Kidney (tissue), 14 donors: ENCODE results near the gene RAB40B. TPM values are rescaled to one million over a fixed set of nuclear protein-coding genes. Genes with fewer than 3 reads are reported as not detected.

Experiments used
- DNase-seq, 5 donors: peaks; one replicate each; pipeline ENCODE4 v3.0.0-alpha.2; 2013 to 2020
- FAIRE-seq: peaks from 2 replicates; lab custom pipeline; 2012; peaks lifted over from hg19 to GRCh38; lab: Jason Lieb, UNC
- H3K27ac ChIP-seq, 2 donors: one replicate each; pipeline ENCODE4 v1.7.0; 2013; ENCODE audit warnings: low read depth in 2 of 2, low read length in 2 of 2, inconsistent platforms in 1 of 2
- H3K27me3 ChIP-seq: one replicate; pipeline ENCODE4 v1.7.1; 2013; ENCODE audit warnings: low read length, inconsistent platforms; ENCODE audit not compliant: control insufficient read depth, insufficient read depth
- H3K36me3 ChIP-seq, 3 donors: one replicate each; pipeline versions ENCODE4 v1.7.0 to v1.7.1; 2013; ENCODE audit warnings: low read length in 3 of 3, control low read depth in 1 of 3, inconsistent platforms in 1 of 3; ENCODE audit not compliant: insufficient read depth in 3 of 3, control insufficient read depth in 2 of 3
- H3K4me1 ChIP-seq, 3 donors: one replicate each; pipeline versions ENCODE4 v1.7.0 to v1.7.1; 2013; ENCODE audit warnings: low read length in 3 of 3, inconsistent platforms in 1 of 3, low read depth in 1 of 3; ENCODE audit not compliant: control insufficient read depth in 2 of 3, insufficient read depth in 2 of 3
- H3K4me3 ChIP-seq, 3 donors: one replicate each; pipeline versions ENCODE4 v1.7.0 to v1.8.1; 2013; ENCODE audit warnings: low read length in 3 of 3, control low read depth in 1 of 3, inconsistent platforms in 1 of 3
- H3K9ac ChIP-seq, 3 donors: one replicate each; pipeline versions ENCODE4 v1.7.0 to v1.7.1; 2013; ENCODE audit warnings: low read length in 3 of 3, control low read depth in 1 of 3, inconsistent platforms in 1 of 3
- H3K9me3 ChIP-seq, 3 donors: one replicate each; pipeline versions ENCODE4 v1.7.0 to v1.7.1; 2013; ENCODE audit warnings: low read length in 3 of 3, control low read depth in 1 of 3, inconsistent platforms in 1 of 3; ENCODE audit not compliant: control insufficient read depth in 2 of 3, insufficient read depth in 1 of 3
- CTCF ChIP-seq: IDR thresholded peaks from 3 replicates; pipeline ENCODE4 v1.5.1; 2012; ENCODE audit warnings: mild to moderate bottlenecking, moderate library complexity, borderline replicate concordance; ENCODE audit not compliant: insufficient read depth; ENCODE audit errors: extremely low read depth
- intact Hi-C: fragments of 100-400 bp; cut with DNase I; formaldehyde crosslinking; loops from one replicate; pipeline ENCODE4 v1.11.1; 2022
- polyA plus RNA-seq: library from polyadenylated mRNA; stranded (reverse); fragments of 350-450 nt; fragmentation: Illumina TruSeq; extraction: RNeasy Lipid Tissue Mini Kit (QIAGEN cat#74804); gene quantifications from one replicate; pipeline ENCODE4 v1.2.3, GENCODE V29; 2014; ENCODE audit warnings: low read depth, low replicate concordance; ENCODE audit not compliant: insufficient read depth
- total RNA-seq: library from RNA; stranded (reverse); fragmentation: NEBNext Ultra II Directional; extraction: Animal tissue kit (Norgen Biotek cat#: 25700); gene quantifications from one replicate; pipeline ENCODE4 v1.2.1, GENCODE V29; 2021
- donor health status: control.
- donor health status: control.
- donor health status: control.
- donor health status: control.
- donor health status: control.
- donor health status: DM: yes; HTN: yes; CAD: no.
- donor health status: Normal renal cell carcinoma (clear cell type).

The RAB40B gene
- total and polyA plus RNA-seq, 2 donors from 2014 or later, result 21.7 to 36.1 TPM

- Histone ChIP-seq H3K9me3 (no peaks in the 10 kb centered on the region), H3K4me3 (no peak overlapping the region), H3K36me3 (peaks cover 10 to 39% (median 20%) of the 10 kb centered on the region in 3 donors), H3K27me3 (no peaks in the 10 kb centered on the region), H3K4me1 (no peaks in the 10 kb centered on the region), H3K9ac (no peak overlapping the region), H3K27ac (no peak overlapping the region)
- DNase-seq (no peak), FAIRE-seq (no peak)
- intact Hi-C loops, result no loop called here
- TF ChIP-seq CTCF, result no peak
Measured at GRCh38 chr17:82623707-82624106, 74.8 kb downstream of the RAB40B start.

GRCh38 chr17:82619641-82620040 is 78.9 kb downstream of the RAB40B start:
- Histone ChIP-seq H3K9ac (no peak overlapping the region), H3K27me3 (no peaks in the 10 kb centered on the region), H3K9me3 (no peaks in the 10 kb centered on the region), H3K4me1 (no peaks in the 10 kb centered on the region), H3K27ac (no peak overlapping the region), H3K36me3 (peaks cover 7 to 42% (median 29%) of the 10 kb centered on the region in 3 donors), H3K4me3 (no peak overlapping the region)
- DNase-seq (peak in 1 of 5 donors; percentile 54), FAIRE-seq (no peak)
- no peak for TF ChIP-seq CTCF
- intact Hi-C loops, result no loop called here

- peaks cover 7 to 42% (median 29%) of the 10 kb centered on the region in 3 donors for H3K36me3 ChIP-seq
- no peak overlapping the region for H3K9ac ChIP-seq
- no peak for TF ChIP-seq CTCF
- FAIRE-seq, result no peak
- H3K4me3 ChIP-seq, result no peak overlapping the region
- intact Hi-C loops, result no loop called here
- H3K4me1 ChIP-seq, result no peaks in the 10 kb centered on the region
- peak in 1 of 5 donors; percentile 49 for DNase-seq
- H3K27ac ChIP-seq, result no peak overlapping the region
- H3K27me3 ChIP-seq, result no peaks in the 10 kb centered on the region
- H3K9me3 ChIP-seq, result no peaks in the 10 kb centered on the region
Measured at GRCh38 chr17:82619211-82619610, 79.3 kb downstream of the RAB40B start.
